DND-41 (cell line): ENCODE measurements around the gene IL4R.

ENCODE experiments used
- ATAC-seq: fragments of 200-7000 bp; cut with Tn5 transposase; 3 replicates; pipeline ENCODE4 v1.9.1; 2021; ENCODE audit warnings: low read depth; ENCODE audit not compliant: insufficient read depth
- DNase-seq: peaks from one replicate; pipeline ENCODE4 v3.0.0-alpha.2; 2020
- H2AFZ ChIP-seq: 2 replicates; pipeline ENCODE4 v1.6.0; 2012; ENCODE audit warnings: low read depth, low read length
- H3K27ac ChIP-seq: 2 replicates; pipeline ENCODE4 v1.5.1; 2012; ENCODE audit warnings: low read length, inconsistent platforms
- H3K27me3 ChIP-seq: fragments of 200-600 bp; sonication (generic); 2 replicates; pipeline ENCODE4 v1.6.0; 2012; ENCODE audit warnings: low read length, mild to moderate bottlenecking, inconsistent platforms; ENCODE audit not compliant: insufficient read depth, poor library complexity
- H3K36me3 ChIP-seq: 2 replicates; pipeline ENCODE4 v1.5.1; 2012; ENCODE audit warnings: low read length, inconsistent platforms; ENCODE audit not compliant: insufficient read depth
- H3K4me1 ChIP-seq: 2 replicates; pipeline ENCODE4 v1.5.1; 2012; ENCODE audit warnings: mild to moderate bottlenecking, low read length; ENCODE audit not compliant: insufficient read depth
- H3K4me2 ChIP-seq: 2 replicates; pipeline ENCODE4 v1.6.0; 2012; ENCODE audit warnings: mild to moderate bottlenecking, moderate library complexity, low read length, inconsistent platforms; ENCODE audit not compliant: insufficient read depth
- H3K4me3 ChIP-seq, 2 experiments: fragments of 200-600 bp in 1 of 2; shearing (Covaris generic) in 1 of 2; 2 replicates each; pipeline ENCODE4 v1.5.1; 2012 to 2016; ENCODE audit warnings: inconsistent platforms in 2 of 2, low read length in 2 of 2, mild to moderate bottlenecking in 2 of 2, low read depth in 1 of 2, moderate library complexity in 1 of 2
- H3K79me2 ChIP-seq: 2 replicates; pipeline ENCODE4 v1.6.0; 2012; ENCODE audit warnings: low read length, inconsistent platforms; ENCODE audit not compliant: insufficient read depth
- H3K9ac ChIP-seq: 2 replicates; pipeline ENCODE4 v1.6.0; 2012; ENCODE audit warnings: low read depth, mild to moderate bottlenecking, inconsistent platforms, low read length, moderate library complexity
- H3K9me3 ChIP-seq: 2 replicates; pipeline ENCODE4 v1.5.1; 2012; ENCODE audit warnings: low read length, moderate library complexity, mild to moderate bottlenecking, inconsistent platforms; ENCODE audit not compliant: insufficient read depth, severe bottlenecking
- H4K20me1 ChIP-seq: 2 replicates; pipeline ENCODE4 v1.6.0; 2012; ENCODE audit warnings: low read length; ENCODE audit not compliant: insufficient read depth
- CTCF ChIP-seq: IDR thresholded peaks from 2 replicates; pipeline ENCODE4 v1.5.1; 2012; ENCODE audit warnings: borderline replicate concordance, low read length, moderate library complexity, mild to moderate bottlenecking; ENCODE audit not compliant: poor library complexity, severe bottlenecking; ENCODE audit errors: extremely low read depth
- EZH2 ChIP-seq: IDR thresholded peaks from 3 replicates; pipeline ENCODE4 v1.6.1; 2012; ENCODE audit warnings: borderline replicate concordance, low read depth, mild to moderate bottlenecking, moderate library complexity, low read length, inconsistent platforms; ENCODE audit not compliant: severe bottlenecking

The IL4R gene

GRCh38 chr16:27298132-27298531 is 15.6 kb upstream of the IL4R start:
- no peak overlapping the region for H2AFZ ChIP-seq
- H3K4me1 ChIP-seq, result no peaks in the 10 kb centered on the region
- no peaks in the 10 kb centered on the region for H3K36me3 ChIP-seq
- no peaks in the 10 kb centered on the region for H3K79me2 ChIP-seq
- no peak overlapping the region for H3K9ac ChIP-seq
- ATAC-seq (no peak), DNase-seq (no peak)
- H3K4me2 ChIP-seq, result no peak overlapping the region
- TF ChIP-seq EZH2 (no peak), CTCF (no peak)
- H3K4me3 ChIP-seq, result no peak overlapping the region
- H3K9me3 ChIP-seq, result no peaks in the 10 kb centered on the region
- no peaks in the 10 kb centered on the region for H4K20me1 ChIP-seq
- no peaks in the 10 kb centered on the region for H3K27me3 ChIP-seq
- H3K27ac ChIP-seq, result no peak overlapping the region

GRCh38 chr16:27301236-27301861 is 12.4 kb upstream of the IL4R start:
- ATAC-seq, result no peak
- no peak overlapping the region for H3K4me2 ChIP-seq

GRCh38 chr16:27302126-27302525 is 11.6 kb upstream of the IL4R start:
- DNase-seq (no peak), ATAC-seq (no peak)
- Histone ChIP-seq H3K9ac (no peak overlapping the region), H3K4me3 (no peak overlapping the region), H3K4me2 (no peak overlapping the region), H3K9me3 (no peaks in the 10 kb centered on the region), H3K27me3 (no peaks in the 10 kb centered on the region), H4K20me1 (no peaks in the 10 kb centered on the region), H3K27ac (no peak overlapping the region), H3K36me3 (no peaks in the 10 kb centered on the region), H2AFZ (no peak overlapping the region), H3K4me1 (no peaks in the 10 kb centered on the region), H3K79me2 (no peaks in the 10 kb centered on the region)
- TF ChIP-seq EZH2 (no peak), CTCF (no peak)

More at GRCh38 chr16:27301236-27301861, 12.4 kb upstream of the IL4R start:
- Histone ChIP-seq H3K4me1 (no peaks in the 10 kb centered on the region), H3K27me3 (no peaks in the 10 kb centered on the region), H3K9ac (no peak overlapping the region), H3K4me3 (no peak overlapping the region), H3K9me3 (no peaks in the 10 kb centered on the region), H3K36me3 (no peaks in the 10 kb centered on the region), H2AFZ (no peak overlapping the region), H3K27ac (no peak overlapping the region), H3K79me2 (no peaks in the 10 kb centered on the region), H4K20me1 (no peaks in the 10 kb centered on the region)
- TF ChIP-seq CTCF (no peak), EZH2 (no peak)
- DNase-seq, result no peak
